MCF 10A (cell line): ENCODE measurements around the gene SEBOX. TPM values are rescaled to one million over a fixed set of nuclear protein-coding genes. Genes with fewer than 3 reads are reported as not detected.

Source experiments
- BruUV-seq: library from RNA; stranded (reverse); fragments of 400-500 nt; replicated peaks from 2 replicates; lab custom pipeline; 2021; lab: Mats Ljungman, UMichigan
- CTCF ChIA-PET: fragments of 300-600 bp; sonication (Branson Sonifier 250); formaldehyde crosslinking; extraction: SDS; loops from one replicate; lab custom pipeline; 2021; ENCODE audit warnings: antibody characterized with exemption, inconsistent platforms; lab: Yijun Ruan, JAX
- POLR2A ChIA-PET: fragments of 300-600, 350-650 bp; sonication (Branson Sonifier 250); formaldehyde crosslinking; extraction: SDS; loops from one replicate; lab custom pipeline; 2020; ENCODE audit warnings: antibody characterized with exemption, inconsistent platforms; lab: Yijun Ruan, JAX
- DNase-seq: peaks from one replicate; pipeline ENCODE4 v3.0.0-alpha.2; 2018; ENCODE audit not compliant: unreplicated experiment
- H3K27ac Mint-ChIP-seq: one replicate; pipeline ENCODE4 v1.8.0; 2022; ENCODE audit warnings: mild to moderate bottlenecking, low read depth, mixed read lengths; ENCODE audit not compliant: unreplicated experiment
- H3K27me3 Mint-ChIP-seq: one replicate; pipeline ENCODE4 v1.8.0; 2022; ENCODE audit warnings: mixed read lengths; ENCODE audit not compliant: insufficient read depth, unreplicated experiment
- H3K36me3 Mint-ChIP-seq: one replicate; pipeline ENCODE4 v1.8.0; 2022; ENCODE audit warnings: mild to moderate bottlenecking, moderate library complexity, mixed read lengths; ENCODE audit not compliant: insufficient read depth, unreplicated experiment
- H3K4me1 Mint-ChIP-seq: one replicate; pipeline ENCODE4 v1.8.0; 2022; ENCODE audit warnings: mixed read lengths; ENCODE audit not compliant: insufficient read depth, unreplicated experiment
- H3K4me3 Mint-ChIP-seq: one replicate; pipeline ENCODE4 v1.8.0; 2022; ENCODE audit warnings: mild to moderate bottlenecking, moderate library complexity, mixed read lengths; ENCODE audit not compliant: unreplicated experiment
- H3K9me3 Mint-ChIP-seq: one replicate; pipeline ENCODE4 v1.8.0; 2022; ENCODE audit warnings: mixed read lengths; ENCODE audit not compliant: unreplicated experiment
- CTCF ChIP-seq: fragments of 200-600 bp; IDR thresholded peaks from one replicate; pipeline ENCODE4 v1.8.0; 2022; ENCODE audit warnings: antibody characterized with exemption, mild to moderate bottlenecking; ENCODE audit not compliant: unreplicated experiment
- intact Hi-C: fragments of 100-400 bp; cut with micrococcal nuclease; formaldehyde crosslinking; loops from 2 replicates; pipeline ENCODE4 v1.14.1; 2022
- total RNA-seq: library from RNA; stranded (reverse); gene quantifications from 2 replicates; pipeline ENCODE4 v1.2.3, GENCODE V29; 2022

Gene SEBOX
- total RNA-seq, 1 experiment from 2014 or later, result not detected

GRCh38 chr17:28397275-28397674, 32.3 kb upstream of the SEBOX start:
- peaks cover 12% of the 10 kb centered on the region for H3K4me1 Mint-ChIP-seq

GRCh38 chr17:28396635-28397239, 31.7 kb upstream of the SEBOX start:
- peaks cover 12% of the 10 kb centered on the region for H3K4me1 Mint-ChIP-seq
- CTCF ChIA-PET, result interaction anchor here (0.9 kb wide), 1 partner anchor 10 kb away, joined by 3 read pairs; no protein-coding TSS in a partner anchor
- no peaks in the 10 kb centered on the region for H3K27me3 Mint-ChIP-seq
- no peak for DNase-seq
- no peaks in the 10 kb centered on the region for H3K9me3 Mint-ChIP-seq
- intact Hi-C loops, result no loop called here
- BruUV-seq, result no TSS peak
- no peak overlapping the region for H3K4me3 Mint-ChIP-seq
- H3K36me3 Mint-ChIP-seq, result peaks cover 20% of the 10 kb centered on the region
- no peak overlapping the region for H3K27ac Mint-ChIP-seq
- POLR2A ChIA-PET, result interaction anchor here (0.6 to 5.5 kb wide), 12 partner anchors 9 to 117 kb away, joined by 3 to 49 read pairs (median 4); partner anchors contain the start of genes POLDIP2 and SLC46A1
- no peak for TF ChIP-seq CTCF

More at GRCh38 chr17:28397275-28397674, 32.3 kb upstream of the SEBOX start:
- H3K27ac Mint-ChIP-seq, result no peak overlapping the region
- CTCF ChIA-PET, result interaction anchor here (0.6 kb wide), 1 partner anchor 144 kb away, joined by 6 read pairs; no protein-coding TSS in a partner anchor
- no peaks in the 10 kb centered on the region for H3K9me3 Mint-ChIP-seq
- H3K36me3 Mint-ChIP-seq, result peaks cover 25% of the 10 kb centered on the region
- no TSS peak for BruUV-seq
- TF ChIP-seq CTCF, result no peak
- H3K27me3 Mint-ChIP-seq, result no peaks in the 10 kb centered on the region
- no peak for DNase-seq
- POLR2A ChIA-PET, result interaction anchor here (0.6 to 5.5 kb wide), 9 partner anchors 9 to 95 kb away, joined by 3 to 49 read pairs (median 7); partner anchors contain the start of genes POLDIP2 and SLC46A1
- intact Hi-C loops, result no loop called here
- H3K4me3 Mint-ChIP-seq, result no peak overlapping the region

- H3K9me3 Mint-ChIP-seq, result no peaks in the 10 kb centered on the region
- no peaks in the 10 kb centered on the region for H3K27me3 Mint-ChIP-seq
- DNase-seq, result no peak
- no peak for TF ChIP-seq CTCF
- intact Hi-C loops, result no loop called here
- no TSS peak for BruUV-seq
- H3K4me1 Mint-ChIP-seq, result peaks cover 12% of the 10 kb centered on the region
- H3K27ac Mint-ChIP-seq, result no peak overlapping the region
- no peak overlapping the region for H3K4me3 Mint-ChIP-seq
- CTCF ChIA-PET, result interaction anchor here (0.9 kb wide), 1 partner anchor 9 kb away, joined by 3 read pairs; no protein-coding TSS in a partner anchor
- peaks cover 12% of the 10 kb centered on the region for H3K36me3 Mint-ChIP-seq
- POLR2A ChIA-PET, result interaction anchor here (0.6 to 5.5 kb wide), 16 partner anchors 10 to 117 kb away, joined by 3 to 49 read pairs (median 3); partner anchors contain the start of genes POLDIP2, SLC46A1 and TNFAIP1
These were observed 31.0 kb upstream of the SEBOX start for GRCh38 chr17:28395968-28396367.

- Mint-ChIP-seq H3K27ac (no peak overlapping the region), H3K9me3 (no peaks in the 10 kb centered on the region), H3K4me3 (no peak overlapping the region), H3K36me3 (peaks cover 12% of the 10 kb centered on the region), H3K4me1 (peaks cover 12% of the 10 kb centered on the region), H3K27me3 (no peaks in the 10 kb centered on the region)
- BruUV-seq, result no TSS peak
- no peak for TF ChIP-seq CTCF
- ChIA-PET POLR2A (interaction anchor here (0.6 to 5.5 kb wide), 12 partner anchors 9 to 156 kb away, joined by 3 to 49 read pairs (median 3); partner anchors contain the start of genes SLC46A1 and TNFAIP1), CTCF (interaction anchor here (0.7 to 0.9 kb wide), 4 partner anchors 13 to 100 kb away, joined by 3 to 6 read pairs (median 3); no protein-coding TSS in a partner anchor)
- no peak for DNase-seq
- intact Hi-C loops, result no loop called here
These were observed 30.4 kb upstream of the SEBOX start for GRCh38 chr17:28395426-28395825.
